ACHN (cell line): ENCODE data around the gene ZNF563.
"Not testable (repeated sequence)": the region's sequence is repeated elsewhere in the genome, so short reads cannot be mapped to it uniquely, and the experiment has no call there.

Source experiments
- DNase-seq: peaks from one replicate; pipeline ENCODE4 v3.0.0-alpha.2; 2015
- in situ Hi-C: cut with HindIII; loops from 2 replicates; pipeline ENCODE4 v1.10.0; 2017; ENCODE audit warnings: low sequenced_read_pairs, low pct_ligation_motif_present, low pct_unique_long_range_greater_than_20kb

Gene ZNF563

GRCh38 chr19:12314553-12314952 is 18.9 kb downstream of the ZNF563 start:
- in situ Hi-C loops: no loop called here
- no peak for DNase-seq

- in situ Hi-C loops, DNase-seq: not testable (repeated sequence)
Measured at GRCh38 chr19:12308891-12309290, 24.5 kb downstream of the ZNF563 start.

- no peak for DNase-seq
- in situ Hi-C loops: no loop called here
Measured at GRCh38 chr19:12295191-12295590, 38.2 kb downstream of the ZNF563 start.

GRCh38 chr19:12294249-12295158 is 38.9 kb downstream of the ZNF563 start, which contains the start of gene ZNF44:
ZNF44 (minus strand) TSS chr19:12294883; CDS start chr19:12294694, 189 bp downstream.
- in situ Hi-C loops: no loop called here
- peak; percentile 74 for DNase-seq

GRCh38 chr19:12293777-12294248 is 39.6 kb downstream of the ZNF563 start:
- DNase-seq: peak; percentile 74
- in situ Hi-C loops: no loop called here

- in situ Hi-C loops: no loop called here
Measured at GRCh38 chr19:12289790-12290065, 43.7 kb downstream of the ZNF563 start.

GRCh38 chr19:12287958-12288500 is 45.4 kb downstream of the ZNF563 start:
- in situ Hi-C loops: no loop called here

More at GRCh38 chr19:12289790-12290065, 43.7 kb downstream of the ZNF563 start:
- no peak for DNase-seq

GRCh38 chr19:12284631-12285030 is 48.8 kb downstream of the ZNF563 start:
- DNase-seq: no peak
- in situ Hi-C loops: no loop called here

More at GRCh38 chr19:12287958-12288500, 45.4 kb downstream of the ZNF563 start:
- no peak for DNase-seq

- in situ Hi-C loops: no loop called here
- DNase-seq: no peak
Measured at GRCh38 chr19:12284226-12284625, 49.2 kb downstream of the ZNF563 start.

- in situ Hi-C loops: no loop called here
Measured at GRCh38 chr19:12278713-12279112, 54.7 kb downstream of the ZNF563 start.

GRCh38 chr19:12272980-12273901 is 60.2 kb downstream of the ZNF563 start:
- in situ Hi-C loops: no loop called here
- no peak for DNase-seq

More at GRCh38 chr19:12278713-12279112, 54.7 kb downstream of the ZNF563 start:
- no peak for DNase-seq

GRCh38 chr19:12272386-12272785 is 61.0 kb downstream of the ZNF563 start:
- DNase-seq: no peak
- in situ Hi-C loops: no loop called here

- in situ Hi-C loops: no loop called here
- no peak for DNase-seq
Measured at GRCh38 chr19:12270854-12271253, 62.6 kb downstream of the ZNF563 start.
